HepG2 (cell line): ENCODE results near the gene RNF123. TPM values are rescaled to one million over a fixed set of nuclear protein-coding genes. Genes with fewer than 3 reads are reported as not detected.

Source experiments
- ATAC-seq: fragments of 200-7000 bp; cut with Tn5 transposase; 3 replicates; pipeline ENCODE4 v1.9.1; 2020; ENCODE audit warnings: mild to moderate bottlenecking, moderate library complexity
- BruUV-seq: library from RNA; stranded (reverse); fragments of 400-500 nt; replicated peaks from 2 replicates; lab custom pipeline; 2021; lab: Mats Ljungman, UMichigan
- CTCF ChIA-PET: fragments of 300-600 bp; formaldehyde crosslinking; extraction: SDS; loops from one replicate; lab custom pipeline; 2021; ENCODE audit warnings: low total read pairs, inconsistent platforms, low intra/inter-chr PET ratio; lab: Yijun Ruan, JAX
- POLR2A ChIA-PET: fragments of 350-600 bp; sonication (Branson Sonifier 250); formaldehyde crosslinking; loops from one replicate; lab custom pipeline; 2020; ENCODE audit warnings: antibody characterized with exemption, inconsistent platforms; lab: Yijun Ruan, JAX
- DNase-seq: peaks from one replicate; pipeline ENCODE4 v3.0.0-alpha.2; 2015; ENCODE audit warnings: low spot score
- FAIRE-seq: peaks from 3 replicates; lab custom pipeline; 2011; peaks lifted over from hg19 to GRCh38; lab: Jason Lieb, UNC
- H2AFZ ChIP-seq: one replicate; pipeline ENCODE4 v1.6.1; 2011; ENCODE audit warnings: low read length, inconsistent platforms
- H3K27ac ChIP-seq: fragments of 300-600 bp; 3 replicates; pipeline ENCODE4 v1.8.0; 2011; ENCODE audit warnings: mixed run types, mild to moderate bottlenecking, mixed read lengths, low read length, inconsistent platforms; ENCODE audit not compliant: insufficient read depth; ENCODE audit errors: extremely low read length
- H3K27me3 ChIP-seq, 2 experiments: fragments of 200-600 bp in 1 of 2; 2 replicates in 1 of 2; 3 replicates in 1 of 2; pipeline versions ENCODE4 v1.6.0 to v1.8.0; 2011; ENCODE audit warnings: low read length in 2 of 2, mild to moderate bottlenecking in 2 of 2, moderate library complexity in 2 of 2, inconsistent platforms in 1 of 2; ENCODE audit not compliant: insufficient read depth in 2 of 2, control insufficient read depth in 1 of 2
- H3K36me3 ChIP-seq, 2 experiments: fragments of 200-600 bp in 1 of 2; replicated peaks in 1 of 2; 2 replicates in 1 of 2; 3 replicates in 1 of 2; pipeline versions ENCODE4 v1.5.1 to v1.8.0; 2011; ENCODE audit warnings: low read length in 2 of 2, inconsistent platforms in 1 of 2; ENCODE audit not compliant: insufficient read depth in 2 of 2, control insufficient read depth in 1 of 2
- H3K4me1 ChIP-seq: 2 replicates; pipeline ENCODE4 v1.5.1; 2012; ENCODE audit warnings: low read length, inconsistent platforms; ENCODE audit not compliant: insufficient read depth
- H3K4me2 ChIP-seq: 2 replicates; pipeline ENCODE4 v1.6.0; 2011; ENCODE audit warnings: low read depth, low read length, inconsistent platforms
- H3K4me3 ChIP-seq, 3 experiments: fragments of 200-600 bp in 1 of 3; sonication (generic), shearing (Covaris generic) in 1 of 3; replicated peaks in 1 of 3; 2 replicates each; pipeline ENCODE4 v1.5.1; 2011 to 2016; ENCODE audit warnings: low read length in 3 of 3, inconsistent platforms in 2 of 3, low read depth in 2 of 3, mild to moderate bottlenecking in 2 of 3, control low read depth in 1 of 3, mixed read lengths in 1 of 3; ENCODE audit not compliant: insufficient read depth in 1 of 3
- H3K79me2 ChIP-seq: one replicate; pipeline ENCODE4 v1.6.1; 2011; ENCODE audit warnings: low read length, inconsistent platforms; ENCODE audit not compliant: insufficient read depth
- H3K9ac ChIP-seq: 2 replicates; pipeline ENCODE4 v1.6.0; 2011; ENCODE audit warnings: mild to moderate bottlenecking, low read depth, low read length, inconsistent platforms; ENCODE audit not compliant: insufficient read depth
- H3K9me3 ChIP-seq: 2 replicates; pipeline ENCODE4 v1.5.1; 2012; ENCODE audit warnings: mild to moderate bottlenecking, low read length
- H4K20me1 ChIP-seq: 2 replicates; pipeline ENCODE4 v1.6.0; 2011; ENCODE audit warnings: inconsistent platforms, mild to moderate bottlenecking, low read length, moderate library complexity; ENCODE audit not compliant: insufficient read depth
- AGO2 ChIP-seq: fragments of 200-400 bp; formaldehyde crosslinking; optimal IDR thresholded peaks from 2 replicates; pipeline ENCODE3; 2017; ENCODE audit warnings: mild to moderate bottlenecking, low read depth, low read length, moderate library complexity
- POLR2AphosphoS2 ChIP-seq: IDR thresholded peaks from 2 replicates; pipeline ENCODE4 v1.6.1; 2011; ENCODE audit warnings: low read depth, low read length, improper control_type of control experiment
- PPARG ChIP-seq: conservative IDR thresholded peaks from 2 replicates; pipeline ENCODE4 v1.6.1; 2016; ENCODE audit warnings: missing biosample characterization, missing genetic modification reagents
- RARG ChIP-seq: sonication (generic); formaldehyde crosslinking; IDR thresholded peaks from 2 replicates; pipeline ENCODE4 v1.4.0; 2020; ENCODE audit warnings: low read depth, mild to moderate bottlenecking, missing genetic modification reagents
- RBFOX2 ChIP-seq: fragments of 200-400 bp; formaldehyde crosslinking; IDR thresholded peaks from 2 replicates; pipeline ENCODE4 v1.6.1; 2017; ENCODE audit warnings: low read depth, mild to moderate bottlenecking, low read length
- ZBTB38 ChIP-seq: sonication (generic); formaldehyde crosslinking; IDR thresholded peaks from 2 replicates; pipeline ENCODE4 v1.5.1; 2020; ENCODE audit warnings: mild to moderate bottlenecking, missing genetic modification reagents
- ZC3H13 ChIP-seq: sonication (generic); formaldehyde crosslinking; IDR thresholded peaks from 2 replicates; pipeline ENCODE4 v1.8.1; 2023; ENCODE audit warnings: mild to moderate bottlenecking, missing genetic modification reagents, moderate library complexity
- WGBS: methylation state at CpG from one replicate; pipeline ENCODE4 v1.1.6; 2017; ENCODE audit warnings: low lambda C conversion rate; 5-methylcytosine and 5-hydroxymethylcytosine counted together
- in situ Hi-C: cut with HindIII; loops from 2 replicates; pipeline ENCODE4 v1.10.0; 2017; ENCODE audit warnings: low pct_unique_long_range_greater_than_20kb; ENCODE audit not compliant: extremely low pct_ligation_motif_present
- intact Hi-C: fragments of 100-400 bp; cut with micrococcal nuclease; formaldehyde crosslinking; loops from one replicate; pipeline ENCODE4 v1.10.0; 2022; ENCODE audit not compliant: unreplicated experiment
- polyA plus RNA-seq, 8 experiments: library from polyadenylated mRNA; depleted of rRNA in 3 of 8; stranded (reverse) in 7 of 8; unstranded in 1 of 8; fragments of >200 nt; fragmentation: Illumina TruSeq in 4 of 8; extraction: Trizol in 4 of 8; gene quantifications; 2 replicates each; pipeline versions ENCODE4 v1.2.1 to v1.2.3, GENCODE V29; 2011 to 2016; ENCODE audit warnings: low read depth in 4 of 8, missing spikeins in 1 of 8, mixed read lengths in 1 of 8; ENCODE audit not compliant: insufficient read depth in 1 of 8
- total RNA-seq, 5 experiments: library from RNA; depleted of rRNA; stranded (reverse); fragments of >200 nt; fragmentation: Illumina TruSeq; extraction: Trizol; gene quantifications; 2 replicates each; pipeline ENCODE4 v1.2.3, GENCODE V29; 2016; ENCODE audit warnings: low read depth in 1 of 5
- TF ChIP-seq, protein P1 (sequence below): sonication (generic); formaldehyde crosslinking; IDR thresholded peaks from 2 replicates; pipeline ENCODE4 v1.8.1; 2022; ENCODE audit warnings: low read depth, mild to moderate bottlenecking, missing genetic modification reagents
- TF ChIP-seq, protein P2 (sequence below): sonication (generic); formaldehyde crosslinking; IDR thresholded peaks from 2 replicates; pipeline ENCODE4 v1.4.0; 2020; ENCODE audit warnings: missing genetic modification reagents
- TF ChIP-seq, protein P3 (sequence below): sonication (generic); formaldehyde crosslinking; IDR thresholded peaks from 2 replicates; pipeline ENCODE4 v1.4.0; 2020; ENCODE audit warnings: mild to moderate bottlenecking, missing genetic modification reagents

Gene RNF123
- total and polyA plus RNA-seq, 2 of the 13 experiments (the other 11 are each of a cell fraction or from before 2014, with no cell fraction given): 29.9 to 82.2 TPM

DNA sequence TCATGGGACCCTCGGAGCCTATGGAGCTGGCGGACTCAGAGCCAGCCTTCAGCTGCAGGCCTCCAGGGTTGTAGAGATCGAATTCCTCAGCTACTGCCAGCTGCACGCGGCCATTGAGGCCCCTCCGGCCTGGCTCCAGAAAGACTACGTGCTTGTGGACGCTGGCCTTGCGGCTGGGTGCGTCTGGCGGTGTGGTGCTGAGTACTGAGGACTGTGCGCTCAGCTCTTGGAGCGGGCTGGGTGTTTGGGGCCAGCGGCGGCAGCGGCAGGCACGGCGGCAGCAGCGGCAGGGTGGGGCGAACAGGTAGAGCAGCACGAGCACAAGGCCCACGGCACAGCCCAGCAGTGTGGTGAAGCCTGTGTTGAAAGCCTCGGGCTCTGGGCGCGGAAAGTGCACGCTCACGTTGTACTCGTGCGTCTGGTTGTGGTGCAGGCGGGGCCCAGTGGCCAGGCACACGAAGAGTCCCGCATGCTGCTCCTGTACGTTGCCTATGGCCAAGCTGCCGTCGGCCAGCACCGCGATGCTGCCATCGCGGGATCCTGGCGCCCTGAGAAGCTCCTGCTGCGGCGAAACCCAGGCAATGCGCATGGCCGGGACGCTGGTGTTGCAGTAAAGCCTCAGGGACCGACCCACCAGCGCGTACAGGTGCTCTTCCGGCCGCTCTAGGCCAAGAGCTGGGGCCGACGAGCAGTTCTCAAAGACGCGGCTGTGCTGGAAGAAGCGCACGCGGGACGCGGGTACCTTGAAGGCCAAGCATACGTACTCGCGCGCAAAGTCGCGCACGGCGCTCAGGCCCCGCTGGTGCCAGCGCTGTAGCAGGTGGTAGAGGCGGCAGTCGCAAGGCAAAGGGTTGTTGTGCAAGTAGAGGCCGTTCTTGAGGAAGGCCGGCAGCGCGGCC is 28.9 kb downstream of the RNF123 start:
- peaks cover 10% of the 10 kb centered on the region for H3K79me2 ChIP-seq
- H3K36me3 ChIP-seq: peaks cover 19% of the 10 kb centered on the region in 2 experiments; a peak in 4 of 5 replicates
- no peak overlapping the region for H3K4me3 ChIP-seq
- H2AFZ ChIP-seq: no peak overlapping the region
- no peak overlapping the region for H3K4me2 ChIP-seq
- DNase-seq: no peak
- no peaks in the 10 kb centered on the region for H3K27me3 ChIP-seq
- no peak overlapping the region for H3K27ac ChIP-seq
- 98% methylated on average over 64 of the region's 75 CpGs for WGBS
- no peak overlapping the region for H3K9ac ChIP-seq
- TF ChIP-seq, protein P1, sequence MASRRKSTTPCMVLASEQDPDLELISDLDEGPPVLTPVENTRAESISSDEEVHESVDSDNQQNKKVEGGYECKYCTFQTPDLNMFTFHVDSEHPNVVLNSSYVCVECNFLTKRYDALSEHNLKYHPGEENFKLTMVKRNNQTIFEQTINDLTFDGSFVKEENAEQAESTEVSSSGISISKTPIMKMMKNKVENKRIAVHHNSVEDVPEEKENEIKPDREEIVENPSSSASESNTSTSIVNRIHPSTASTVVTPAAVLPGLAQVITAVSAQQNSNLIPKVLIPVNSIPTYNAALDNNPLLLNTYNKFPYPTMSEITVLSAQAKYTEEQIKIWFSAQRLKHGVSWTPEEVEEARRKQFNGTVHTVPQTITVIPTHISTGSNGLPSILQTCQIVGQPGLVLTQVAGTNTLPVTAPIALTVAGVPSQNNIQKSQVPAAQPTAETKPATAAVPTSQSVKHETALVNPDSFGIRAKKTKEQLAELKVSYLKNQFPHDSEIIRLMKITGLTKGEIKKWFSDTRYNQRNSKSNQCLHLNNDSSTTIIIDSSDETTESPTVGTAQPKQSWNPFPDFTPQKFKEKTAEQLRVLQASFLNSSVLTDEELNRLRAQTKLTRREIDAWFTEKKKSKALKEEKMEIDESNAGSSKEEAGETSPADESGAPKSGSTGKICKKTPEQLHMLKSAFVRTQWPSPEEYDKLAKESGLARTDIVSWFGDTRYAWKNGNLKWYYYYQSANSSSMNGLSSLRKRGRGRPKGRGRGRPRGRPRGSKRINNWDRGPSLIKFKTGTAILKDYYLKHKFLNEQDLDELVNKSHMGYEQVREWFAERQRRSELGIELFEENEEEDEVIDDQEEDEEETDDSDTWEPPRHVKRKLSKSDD (CRISPR knock-in tag): 0 out of 2 replicates have a peak, but pooled peaks have one; percentile 10
- TF ChIP-seq, protein P2, sequence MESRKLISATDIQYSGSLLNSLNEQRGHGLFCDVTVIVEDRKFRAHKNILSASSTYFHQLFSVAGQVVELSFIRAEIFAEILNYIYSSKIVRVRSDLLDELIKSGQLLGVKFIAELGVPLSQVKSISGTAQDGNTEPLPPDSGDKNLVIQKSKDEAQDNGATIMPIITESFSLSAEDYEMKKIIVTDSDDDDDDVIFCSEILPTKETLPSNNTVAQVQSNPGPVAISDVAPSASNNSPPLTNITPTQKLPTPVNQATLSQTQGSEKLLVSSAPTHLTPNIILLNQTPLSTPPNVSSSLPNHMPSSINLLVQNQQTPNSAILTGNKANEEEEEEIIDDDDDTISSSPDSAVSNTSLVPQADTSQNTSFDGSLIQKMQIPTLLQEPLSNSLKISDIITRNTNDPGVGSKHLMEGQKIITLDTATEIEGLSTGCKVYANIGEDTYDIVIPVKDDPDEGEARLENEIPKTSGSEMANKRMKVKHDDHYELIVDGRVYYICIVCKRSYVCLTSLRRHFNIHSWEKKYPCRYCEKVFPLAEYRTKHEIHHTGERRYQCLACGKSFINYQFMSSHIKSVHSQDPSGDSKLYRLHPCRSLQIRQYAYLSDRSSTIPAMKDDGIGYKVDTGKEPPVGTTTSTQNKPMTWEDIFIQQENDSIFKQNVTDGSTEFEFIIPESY (CRISPR knock-in tag): peak; percentile 12; the same call in 1 of the 2 replicates
- TF ChIP-seq RBFOX2 (peak; percentile 40), AGO2 (peak; percentile 76), ZBTB38 (CRISPR knock-in tag) (peak; percentile 2; the same call in 1 of the 2 replicates), POLR2AphosphoS2 (0 out of 2 replicates have a peak, but pooled peaks have one; percentile 51), ZC3H13 (CRISPR knock-in tag) (0 out of 2 replicates have a peak, but pooled peaks have one; percentile 15), PPARG (no peak), RARG (CRISPR knock-in tag) (no peak)
- TF ChIP-seq, protein P3, sequence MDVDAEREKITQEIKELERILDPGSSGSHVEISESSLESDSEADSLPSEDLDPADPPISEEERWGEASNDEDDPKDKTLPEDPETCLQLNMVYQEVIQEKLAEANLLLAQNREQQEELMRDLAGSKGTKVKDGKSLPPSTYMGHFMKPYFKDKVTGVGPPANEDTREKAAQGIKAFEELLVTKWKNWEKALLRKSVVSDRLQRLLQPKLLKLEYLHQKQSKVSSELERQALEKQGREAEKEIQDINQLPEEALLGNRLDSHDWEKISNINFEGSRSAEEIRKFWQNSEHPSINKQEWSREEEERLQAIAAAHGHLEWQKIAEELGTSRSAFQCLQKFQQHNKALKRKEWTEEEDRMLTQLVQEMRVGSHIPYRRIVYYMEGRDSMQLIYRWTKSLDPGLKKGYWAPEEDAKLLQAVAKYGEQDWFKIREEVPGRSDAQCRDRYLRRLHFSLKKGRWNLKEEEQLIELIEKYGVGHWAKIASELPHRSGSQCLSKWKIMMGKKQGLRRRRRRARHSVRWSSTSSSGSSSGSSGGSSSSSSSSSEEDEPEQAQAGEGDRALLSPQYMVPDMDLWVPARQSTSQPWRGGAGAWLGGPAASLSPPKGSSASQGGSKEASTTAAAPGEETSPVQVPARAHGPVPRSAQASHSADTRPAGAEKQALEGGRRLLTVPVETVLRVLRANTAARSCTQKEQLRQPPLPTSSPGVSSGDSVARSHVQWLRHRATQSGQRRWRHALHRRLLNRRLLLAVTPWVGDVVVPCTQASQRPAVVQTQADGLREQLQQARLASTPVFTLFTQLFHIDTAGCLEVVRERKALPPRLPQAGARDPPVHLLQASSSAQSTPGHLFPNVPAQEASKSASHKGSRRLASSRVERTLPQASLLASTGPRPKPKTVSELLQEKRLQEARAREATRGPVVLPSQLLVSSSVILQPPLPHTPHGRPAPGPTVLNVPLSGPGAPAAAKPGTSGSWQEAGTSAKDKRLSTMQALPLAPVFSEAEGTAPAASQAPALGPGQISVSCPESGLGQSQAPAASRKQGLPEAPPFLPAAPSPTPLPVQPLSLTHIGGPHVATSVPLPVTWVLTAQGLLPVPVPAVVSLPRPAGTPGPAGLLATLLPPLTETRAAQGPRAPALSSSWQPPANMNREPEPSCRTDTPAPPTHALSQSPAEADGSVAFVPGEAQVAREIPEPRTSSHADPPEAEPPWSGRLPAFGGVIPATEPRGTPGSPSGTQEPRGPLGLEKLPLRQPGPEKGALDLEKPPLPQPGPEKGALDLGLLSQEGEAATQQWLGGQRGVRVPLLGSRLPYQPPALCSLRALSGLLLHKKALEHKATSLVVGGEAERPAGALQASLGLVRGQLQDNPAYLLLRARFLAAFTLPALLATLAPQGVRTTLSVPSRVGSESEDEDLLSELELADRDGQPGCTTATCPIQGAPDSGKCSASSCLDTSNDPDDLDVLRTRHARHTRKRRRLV: no peak
- TF ChIP-seq, all 625 proteins: peak for 7
- intact Hi-C loops (no loop called here), in situ Hi-C loops (no loop called here)
- H4K20me1 ChIP-seq: no peaks in the 10 kb centered on the region
- CTCF ChIA-PET: no interaction called here
- no peaks in the 10 kb centered on the region for H3K9me3 ChIP-seq
- BruUV-seq: no TSS peak
- ATAC-seq (no peak), FAIRE-seq (no peak)
- peaks cover 16% of the 10 kb centered on the region for H3K4me1 ChIP-seq
- POLR2A ChIA-PET: no interaction called here
